GM23338 (cell line): Measurements from ENCODE around the gene JAM2. TPM values are rescaled to one million over a fixed set of nuclear protein-coding genes. Genes with fewer than 3 reads are reported as not detected.

ENCODE experiments used
- CREB1 ChIP-seq: fragments of 250-450 bp; sonication (Bioruptor Pico); IDR thresholded peaks from 2 replicates; pipeline ENCODE4 v1.5.0; 2020; ENCODE audit warnings: low read depth, mild to moderate bottlenecking, moderate library complexity
- EZH2phosphoT487 ChIP-seq: fragments of 200-600 bp; sonication (generic); IDR thresholded peaks from one replicate; pipeline ENCODE4 v1.8.1; 2018; ENCODE audit warnings: antibody characterized with exemption; ENCODE audit not compliant: unreplicated experiment
- NANOG ChIP-seq: IDR thresholded peaks from 2 replicates; pipeline ENCODE4 v1.6.1; 2016; ENCODE audit warnings: antibody characterized with exemption, borderline replicate concordance
- ZNF114 ChIP-seq: fragments of 250-450 bp; sonication (Bioruptor Pico); IDR thresholded peaks from 2 replicates; pipeline ENCODE4 v1.5.0; 2020; ENCODE audit warnings: mild to moderate bottlenecking, moderate library complexity
- polyA plus RNA-seq: library from polyadenylated mRNA; unstranded; fragments of >200 nt; fragmentation: Nextera tagmentation; extraction: Ambion mirVana; gene quantifications from 2 replicates; pipeline ENCODE4 v1.2.1, GENCODE V29; 2016
- total RNA-seq: library from RNA; depleted of rRNA; stranded (reverse); fragments of >200 nt; shearing (Covaris generic); gene quantifications from 2 replicates; pipeline ENCODE4 v1.2.3, GENCODE V29; 2014
- TF ChIP-seq, protein P1 (sequence below): fragments of 250-450 bp; sonication (Bioruptor Pico); IDR thresholded peaks from 2 replicates; pipeline ENCODE4 v1.5.0; 2020; ENCODE audit warnings: mild to moderate bottlenecking, moderate library complexity
- TF ChIP-seq, protein P2 (sequence below): IDR thresholded peaks from 2 replicates; pipeline ENCODE4 v1.6.1; 2016; ENCODE audit warnings: antibody characterized with exemption
- TF ChIP-seq, protein P3 (sequence below): IDR thresholded peaks from one replicate; pipeline ENCODE4 v1.6.1; 2018; ENCODE audit warnings: antibody characterized with exemption; ENCODE audit not compliant: unreplicated experiment

JAM2 gene
- total and polyA plus RNA-seq, 2 experiments from 2014 or later: 4.9 to 14.6 TPM

DNA sequence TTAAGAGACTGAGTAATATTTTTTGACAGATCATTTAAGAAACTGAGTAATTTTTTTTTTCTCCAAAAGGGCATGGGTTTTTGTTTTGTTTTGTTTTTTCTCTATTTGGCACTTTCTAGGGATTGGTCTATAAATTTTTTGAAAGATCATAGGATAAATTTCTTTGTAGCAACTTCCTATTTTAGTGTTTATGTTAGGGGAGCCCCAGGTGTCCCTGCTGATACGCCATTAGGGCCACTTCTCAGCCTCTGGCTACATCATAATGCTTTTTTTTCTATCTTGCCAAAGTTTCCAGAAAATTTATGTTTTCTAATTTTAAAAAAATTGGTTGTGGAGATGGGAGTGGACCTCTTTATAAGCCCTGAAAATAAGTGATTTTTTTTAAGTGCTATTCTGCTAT is 98.4 kb downstream of the JAM2 start (continued):
- TF ChIP-seq, protein P1, sequence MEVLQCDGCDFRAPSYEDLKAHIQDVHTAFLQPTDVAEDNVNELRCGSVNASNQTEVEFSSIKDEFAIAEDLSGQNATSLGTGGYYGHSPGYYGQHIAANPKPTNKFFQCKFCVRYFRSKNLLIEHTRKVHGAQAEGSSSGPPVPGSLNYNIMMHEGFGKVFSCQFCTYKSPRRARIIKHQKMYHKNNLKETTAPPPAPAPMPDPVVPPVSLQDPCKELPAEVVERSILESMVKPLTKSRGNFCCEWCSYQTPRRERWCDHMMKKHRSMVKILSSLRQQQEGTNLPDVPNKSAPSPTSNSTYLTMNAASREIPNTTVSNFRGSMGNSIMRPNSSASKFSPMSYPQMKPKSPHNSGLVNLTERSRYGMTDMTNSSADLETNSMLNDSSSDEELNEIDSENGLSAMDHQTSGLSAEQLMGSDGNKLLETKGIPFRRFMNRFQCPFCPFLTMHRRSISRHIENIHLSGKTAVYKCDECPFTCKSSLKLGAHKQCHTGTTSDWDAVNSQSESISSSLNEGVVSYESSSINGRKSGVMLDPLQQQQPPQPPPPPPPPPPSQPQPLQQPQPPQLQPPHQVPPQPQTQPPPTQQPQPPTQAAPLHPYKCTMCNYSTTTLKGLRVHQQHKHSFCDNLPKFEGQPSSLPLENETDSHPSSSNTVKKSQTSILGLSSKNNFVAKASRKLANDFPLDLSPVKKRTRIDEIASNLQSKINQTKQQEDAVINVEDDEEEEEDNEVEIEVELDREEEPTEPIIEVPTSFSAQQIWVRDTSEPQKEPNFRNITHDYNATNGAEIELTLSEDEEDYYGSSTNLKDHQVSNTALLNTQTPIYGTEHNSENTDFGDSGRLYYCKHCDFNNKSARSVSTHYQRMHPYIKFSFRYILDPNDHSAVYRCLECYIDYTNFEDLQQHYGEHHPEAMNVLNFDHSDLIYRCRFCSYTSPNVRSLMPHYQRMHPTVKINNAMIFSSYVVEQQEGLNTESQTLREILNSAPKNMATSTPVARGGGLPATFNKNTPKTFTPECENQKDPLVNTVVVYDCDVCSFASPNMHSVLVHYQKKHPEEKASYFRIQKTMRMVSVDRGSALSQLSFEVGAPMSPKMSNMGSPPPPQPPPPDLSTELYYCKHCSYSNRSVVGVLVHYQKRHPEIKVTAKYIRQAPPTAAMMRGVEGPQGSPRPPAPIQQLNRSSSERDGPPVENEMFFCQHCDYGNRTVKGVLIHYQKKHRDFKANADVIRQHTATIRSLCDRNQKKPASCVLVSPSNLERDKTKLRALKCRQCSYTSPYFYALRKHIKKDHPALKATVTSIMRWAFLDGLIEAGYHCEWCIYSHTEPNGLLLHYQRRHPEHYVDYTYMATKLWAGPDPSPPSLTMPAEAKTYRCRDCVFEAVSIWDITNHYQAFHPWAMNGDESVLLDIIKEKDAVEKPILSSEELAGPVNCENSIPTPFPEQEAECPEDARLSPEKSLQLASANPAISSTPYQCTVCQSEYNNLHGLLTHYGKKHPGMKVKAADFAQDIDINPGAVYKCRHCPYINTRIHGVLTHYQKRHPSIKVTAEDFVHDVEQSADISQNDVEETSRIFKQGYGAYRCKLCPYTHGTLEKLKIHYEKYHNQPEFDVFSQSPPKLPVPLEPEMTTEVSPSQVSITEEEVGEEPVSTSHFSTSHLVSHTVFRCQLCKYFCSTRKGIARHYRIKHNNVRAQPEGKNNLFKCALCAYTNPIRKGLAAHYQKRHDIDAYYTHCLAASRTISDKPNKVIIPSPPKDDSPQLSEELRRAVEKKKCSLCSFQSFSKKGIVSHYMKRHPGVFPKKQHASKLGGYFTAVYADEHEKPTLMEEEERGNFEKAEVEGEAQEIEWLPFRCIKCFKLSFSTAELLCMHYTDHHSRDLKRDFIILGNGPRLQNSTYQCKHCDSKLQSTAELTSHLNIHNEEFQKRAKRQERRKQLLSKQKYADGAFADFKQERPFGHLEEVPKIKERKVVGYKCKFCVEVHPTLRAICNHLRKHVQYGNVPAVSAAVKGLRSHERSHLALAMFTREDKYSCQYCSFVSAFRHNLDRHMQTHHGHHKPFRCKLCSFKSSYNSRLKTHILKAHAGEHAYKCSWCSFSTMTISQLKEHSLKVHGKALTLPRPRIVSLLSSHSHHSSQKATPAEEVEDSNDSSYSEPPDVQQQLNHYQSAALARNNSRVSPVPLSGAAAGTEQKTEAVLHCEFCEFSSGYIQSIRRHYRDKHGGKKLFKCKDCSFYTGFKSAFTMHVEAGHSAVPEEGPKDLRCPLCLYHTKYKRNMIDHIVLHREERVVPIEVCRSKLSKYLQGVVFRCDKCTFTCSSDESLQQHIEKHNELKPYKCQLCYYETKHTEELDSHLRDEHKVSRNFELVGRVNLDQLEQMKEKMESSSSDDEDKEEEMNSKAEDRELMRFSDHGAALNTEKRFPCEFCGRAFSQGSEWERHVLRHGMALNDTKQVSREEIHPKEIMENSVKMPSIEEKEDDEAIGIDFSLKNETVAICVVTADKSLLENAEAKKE (CRISPR knock-in tag): no peak
- TF ChIP-seq EZH2phosphoT487 (no peak), CREB1 (CRISPR knock-in tag) (no peak), NANOG (no peak), ZNF114 (CRISPR knock-in tag) (no peak)
- TF ChIP-seq, protein P2, sequence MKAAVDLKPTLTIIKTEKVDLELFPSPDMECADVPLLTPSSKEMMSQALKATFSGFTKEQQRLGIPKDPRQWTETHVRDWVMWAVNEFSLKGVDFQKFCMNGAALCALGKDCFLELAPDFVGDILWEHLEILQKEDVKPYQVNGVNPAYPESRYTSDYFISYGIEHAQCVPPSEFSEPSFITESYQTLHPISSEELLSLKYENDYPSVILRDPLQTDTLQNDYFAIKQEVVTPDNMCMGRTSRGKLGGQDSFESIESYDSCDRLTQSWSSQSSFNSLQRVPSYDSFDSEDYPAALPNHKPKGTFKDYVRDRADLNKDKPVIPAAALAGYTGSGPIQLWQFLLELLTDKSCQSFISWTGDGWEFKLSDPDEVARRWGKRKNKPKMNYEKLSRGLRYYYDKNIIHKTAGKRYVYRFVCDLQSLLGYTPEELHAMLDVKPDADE: no peak
- TF ChIP-seq, protein P3, sequence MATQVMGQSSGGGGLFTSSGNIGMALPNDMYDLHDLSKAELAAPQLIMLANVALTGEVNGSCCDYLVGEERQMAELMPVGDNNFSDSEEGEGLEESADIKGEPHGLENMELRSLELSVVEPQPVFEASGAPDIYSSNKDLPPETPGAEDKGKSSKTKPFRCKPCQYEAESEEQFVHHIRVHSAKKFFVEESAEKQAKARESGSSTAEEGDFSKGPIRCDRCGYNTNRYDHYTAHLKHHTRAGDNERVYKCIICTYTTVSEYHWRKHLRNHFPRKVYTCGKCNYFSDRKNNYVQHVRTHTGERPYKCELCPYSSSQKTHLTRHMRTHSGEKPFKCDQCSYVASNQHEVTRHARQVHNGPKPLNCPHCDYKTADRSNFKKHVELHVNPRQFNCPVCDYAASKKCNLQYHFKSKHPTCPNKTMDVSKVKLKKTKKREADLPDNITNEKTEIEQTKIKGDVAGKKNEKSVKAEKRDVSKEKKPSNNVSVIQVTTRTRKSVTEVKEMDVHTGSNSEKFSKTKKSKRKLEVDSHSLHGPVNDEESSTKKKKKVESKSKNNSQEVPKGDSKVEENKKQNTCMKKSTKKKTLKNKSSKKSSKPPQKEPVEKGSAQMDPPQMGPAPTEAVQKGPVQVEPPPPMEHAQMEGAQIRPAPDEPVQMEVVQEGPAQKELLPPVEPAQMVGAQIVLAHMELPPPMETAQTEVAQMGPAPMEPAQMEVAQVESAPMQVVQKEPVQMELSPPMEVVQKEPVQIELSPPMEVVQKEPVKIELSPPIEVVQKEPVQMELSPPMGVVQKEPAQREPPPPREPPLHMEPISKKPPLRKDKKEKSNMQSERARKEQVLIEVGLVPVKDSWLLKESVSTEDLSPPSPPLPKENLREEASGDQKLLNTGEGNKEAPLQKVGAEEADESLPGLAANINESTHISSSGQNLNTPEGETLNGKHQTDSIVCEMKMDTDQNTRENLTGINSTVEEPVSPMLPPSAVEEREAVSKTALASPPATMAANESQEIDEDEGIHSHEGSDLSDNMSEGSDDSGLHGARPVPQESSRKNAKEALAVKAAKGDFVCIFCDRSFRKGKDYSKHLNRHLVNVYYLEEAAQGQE: no peak
